Measurements from ENCODE around the gene AKAP13. TPM values are rescaled to one million over a fixed set of nuclear protein-coding genes. Genes with fewer than 3 reads are reported as not detected.

Gene AKAP13
- polyA plus RNA-seq, 1 of the 3 experiments (the other 2 are of a cell fraction), result 8.4 TPM

DNA sequence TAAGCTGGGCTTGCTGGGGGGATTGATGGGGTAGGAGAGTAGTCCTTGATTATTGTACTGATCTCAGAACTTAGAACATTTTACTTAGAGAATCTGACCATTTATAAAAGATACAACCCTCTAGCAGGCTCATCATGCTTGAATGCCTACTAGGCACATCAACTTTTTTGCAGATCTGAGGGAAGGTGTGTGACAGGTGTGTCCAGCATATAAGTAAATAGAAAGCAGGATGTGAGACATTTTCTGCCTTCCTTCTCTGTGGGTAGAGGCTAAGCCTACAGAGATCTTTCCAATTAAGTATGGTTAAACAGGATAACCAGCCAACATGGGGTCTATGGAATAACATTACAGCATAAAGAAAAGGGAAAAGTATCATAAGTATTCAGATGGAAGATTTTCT is 159.1 kb downstream of the AKAP13 start:
- no peaks in the 10 kb centered on the region for H3F3A ChIP-seq (replicated peaks; ENCODE audit: insufficient read depth)
- no peaks in the 10 kb centered on the region for H3K9me3 ChIP-seq
- H3K4me1 ChIP-seq (ENCODE audit: control insufficient read depth in 1 of 2, insufficient read depth in 2 of 2, low read depth in 1 of 2, low read length in 1 of 2), result peaks cover 0 to 2% of the 10 kb centered on the region in 2 experiments; a peak in 1 of 4 replicates
- peaks cover 7 to 14% of the 10 kb centered on the region in 2 experiments for H3K36me3 ChIP-seq (replicated peaks in 1 of 2; ENCODE audit: control insufficient read depth in 1 of 2, insufficient read depth in 2 of 2, low read length in 1 of 2)
- H3K9ac ChIP-seq, result no peak overlapping the region
- ChIA-PET POLR2A (no interaction called here), CTCF (interaction anchor here (1.4 kb wide), 1 partner anchor 54 kb away, joined by 4 read pairs; no protein-coding TSS in a partner anchor)
- no peak overlapping the region for H3K4me3 ChIP-seq (ENCODE audit: low read depth in 2 of 2, low read length in 1 of 2)
- H2AFZ ChIP-seq (ENCODE audit: low read depth), result no peak overlapping the region
- H3K4me2 ChIP-seq, result no peak overlapping the region
- H4K20me1 ChIP-seq (ENCODE audit: insufficient read depth), result peaks cover 8% of the 10 kb centered on the region; the same call in 1 of the 2 replicates
- DNase-seq, result no peak
- H3K27ac ChIP-seq (ENCODE audit: low read depth in 2 of 2, low read length in 1 of 2), result no peak overlapping the region
- TF ChIP-seq CHD2 (IDR thresholded peaks at IDR 0.05; ENCODE audit: low read length, partially characterized antibody) (no peak), MEF2A (IDR thresholded peaks at IDR 0.05; ENCODE audit: borderline replicate concordance, low read depth) (no peak), RXRA (IDR thresholded peaks at IDR 0.05; ENCODE audit: borderline replicate concordance, low read depth) (no peak), TEAD4 (IDR thresholded peaks at IDR 0.05; ENCODE audit: borderline replicate concordance, insufficient read depth) (no peak), ZBTB33 (IDR thresholded peaks at IDR 0.05; ENCODE audit: borderline replicate concordance, low read depth) (no peak), USF2 (IDR thresholded peaks at IDR 0.05; ENCODE audit: borderline replicate concordance, low read depth, low read length) (no peak), EP300 (IDR thresholded peaks at IDR 0.05; ENCODE audit: borderline replicate concordance in 1 of 2, low read depth in 1 of 2, low read length in 1 of 2) (no peak), FOSL2 (IDR thresholded peaks at IDR 0.05; ENCODE audit: borderline replicate concordance, low read depth) (no peak), JUND (IDR thresholded peaks at IDR 0.05) (no peak), TAF1 (IDR thresholded peaks at IDR 0.05; ENCODE audit: borderline replicate concordance, low read depth, low read length) (no peak), GABPA (IDR thresholded peaks at IDR 0.05; ENCODE audit: low read depth) (no peak), REST (IDR thresholded peaks at IDR 0.05; ENCODE audit: low read depth, low read length) (no peak), RAD21 (IDR thresholded peaks at IDR 0.05; ENCODE audit: low read length) (no peak), RCOR1 (IDR thresholded peaks at IDR 0.05; ENCODE audit: low read length) (no peak), MXI1 (IDR thresholded peaks at IDR 0.05; ENCODE audit: low read depth, low read length) (no peak), NRF1 (IDR thresholded peaks at IDR 0.05; ENCODE audit: low read depth, low read length) (no peak), MAX (IDR thresholded peaks at IDR 0.05; ENCODE audit: low read depth) (no peak), FOXJ3 (CRISPR knock-in tag; IDR thresholded peaks at IDR 0.05) (no peak), POLR2AphosphoS5 (IDR thresholded peaks at IDR 0.05; ENCODE audit: low read depth, low read length) (no peak)
- H3K79me2 ChIP-seq (ENCODE audit: insufficient read depth), result peaks cover 6% of the 10 kb centered on the region; the same call in 1 of the 2 replicates
- no peaks in the 10 kb centered on the region for H3K27me3 ChIP-seq (ENCODE audit: insufficient read depth)
- H3K9me2 ChIP-seq, result no peaks in the 10 kb centered on the region

Data from SK-N-SH (cell line).